Loucy (cell line): Measurements from ENCODE around the gene FHOD1.

Source experiments
- EZH2phosphoT487 ChIP-seq: fragments of 200-600 bp; IDR thresholded peaks from 2 replicates; pipeline ENCODE4 v1.6.1; 2018; ENCODE audit warnings: antibody characterized with exemption, mild to moderate bottlenecking, moderate library complexity, borderline replicate concordance
- TF ChIP-seq, protein P1 (sequence below): fragments of 200-600 bp; sonication (generic); conservative IDR thresholded peaks from 2 replicates; pipeline ENCODE4 v1.5.1; 2014; ENCODE audit warnings: mild to moderate bottlenecking, antibody characterized with exemption, low read length

DNA sequence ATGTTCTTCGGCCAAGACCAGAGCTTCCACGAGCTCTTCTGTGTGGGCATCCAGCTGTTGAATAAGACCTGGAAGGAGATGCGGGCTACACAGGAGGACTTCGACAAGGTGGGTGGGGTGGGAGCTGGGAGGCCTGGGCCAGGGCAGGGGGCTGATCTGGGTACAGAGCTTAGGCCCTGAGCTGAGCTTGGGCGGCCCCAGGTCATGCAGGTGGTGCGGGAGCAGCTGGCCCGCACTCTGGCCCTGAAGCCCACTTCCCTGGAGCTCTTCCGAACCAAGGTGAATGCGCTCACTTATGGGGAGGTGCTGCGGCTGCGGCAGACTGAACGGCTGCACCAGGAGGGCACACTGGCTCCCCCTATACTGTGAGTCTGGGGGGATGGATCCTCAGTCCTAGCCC lies 44.9 kb downstream of the FHOD1 start:
- TF ChIP-seq, protein P1, sequence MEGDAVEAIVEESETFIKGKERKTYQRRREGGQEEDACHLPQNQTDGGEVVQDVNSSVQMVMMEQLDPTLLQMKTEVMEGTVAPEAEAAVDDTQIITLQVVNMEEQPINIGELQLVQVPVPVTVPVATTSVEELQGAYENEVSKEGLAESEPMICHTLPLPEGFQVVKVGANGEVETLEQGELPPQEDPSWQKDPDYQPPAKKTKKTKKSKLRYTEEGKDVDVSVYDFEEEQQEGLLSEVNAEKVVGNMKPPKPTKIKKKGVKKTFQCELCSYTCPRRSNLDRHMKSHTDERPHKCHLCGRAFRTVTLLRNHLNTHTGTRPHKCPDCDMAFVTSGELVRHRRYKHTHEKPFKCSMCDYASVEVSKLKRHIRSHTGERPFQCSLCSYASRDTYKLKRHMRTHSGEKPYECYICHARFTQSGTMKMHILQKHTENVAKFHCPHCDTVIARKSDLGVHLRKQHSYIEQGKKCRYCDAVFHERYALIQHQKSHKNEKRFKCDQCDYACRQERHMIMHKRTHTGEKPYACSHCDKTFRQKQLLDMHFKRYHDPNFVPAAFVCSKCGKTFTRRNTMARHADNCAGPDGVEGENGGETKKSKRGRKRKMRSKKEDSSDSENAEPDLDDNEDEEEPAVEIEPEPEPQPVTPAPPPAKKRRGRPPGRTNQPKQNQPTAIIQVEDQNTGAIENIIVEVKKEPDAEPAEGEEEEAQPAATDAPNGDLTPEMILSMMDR: no peak
- TF ChIP-seq EZH2phosphoT487: no peak
